Astrocyte of the spinal cord (primary cell): ENCODE data around the gene EEIG1.

Experiments
- DNase-seq: peaks from one replicate; pipeline ENCODE4 v3.0.0; 2011; ENCODE audit warnings: low read depth, low spot score
- H3K4me3 ChIP-seq: 2 replicates; pipeline ENCODE4 v1.5.1; 2011; ENCODE audit warnings: low read depth, mild to moderate bottlenecking, low read length, moderate library complexity
- CTCF ChIP-seq: IDR thresholded peaks from 2 replicates; pipeline ENCODE4 v1.5.1; 2012; ENCODE audit warnings: low read depth, mild to moderate bottlenecking, low read length, inconsistent platforms
- in situ Hi-C: cut with HindIII; loops from 2 replicates; pipeline ENCODE4 v1.10.0; 2017; ENCODE audit warnings: low sequenced_read_pairs

Gene EEIG1

GRCh38 chr9:127958728-127959127 is 22.1 kb downstream of the EEIG1 start:
- no peak overlapping the region for H3K4me3 ChIP-seq
- DNase-seq, result no peak
- no peak for TF ChIP-seq CTCF
- in situ Hi-C loops, result no loop called here

- TF ChIP-seq CTCF, result no peak
- in situ Hi-C loops, result no loop called here
- DNase-seq, result no peak
- H3K4me3 ChIP-seq, result no peak overlapping the region
Observed at GRCh38 chr9:127955294-127956015, 25.3 kb downstream of the EEIG1 start.

- H3K4me3 ChIP-seq, result no peak overlapping the region
- in situ Hi-C loops, result no loop called here
- TF ChIP-seq CTCF, result no peak
- no peak for DNase-seq
Observed at GRCh38 chr9:127954831-127955293, 25.9 kb downstream of the EEIG1 start.

GRCh38 chr9:127953768-127954505 is 26.9 kb downstream of the EEIG1 start:
- in situ Hi-C loops, result no loop called here
- TF ChIP-seq CTCF, result no peak
- H3K4me3 ChIP-seq, result no peak overlapping the region
- DNase-seq, result no peak

- no peak for TF ChIP-seq CTCF
- DNase-seq, result no peak
- in situ Hi-C loops, result no loop called here
- no peak overlapping the region for H3K4me3 ChIP-seq
Observed at GRCh38 chr9:127953154-127953553, 27.6 kb downstream of the EEIG1 start.

- H3K4me3 ChIP-seq, result no peak overlapping the region
- in situ Hi-C loops, result no loop called here
- DNase-seq, result no peak
- TF ChIP-seq CTCF, result no peak
Observed at GRCh38 chr9:127950513-127951289, 30.1 kb downstream of the EEIG1 start.
